HepG2 (cell line): ENCODE results near the gene NCOA3. TPM values are rescaled to one million over a fixed set of nuclear protein-coding genes. Genes with fewer than 3 reads are reported as not detected.
A peak's percentile ranks its signal among the peaks of the same experiment; 100 is the strongest.

Experiments used
- CC2D1A ChIP-seq: sonication (generic); formaldehyde crosslinking; IDR thresholded peaks from 2 replicates; pipeline ENCODE4 v1.8.1; 2023; ENCODE audit warnings: mild to moderate bottlenecking, missing genetic modification reagents
- CEBPG ChIP-seq: IDR thresholded peaks from 2 replicates; pipeline ENCODE4 v1.6.1; 2016
- CREM ChIP-seq, 2 experiments: sonication (generic) in 1 of 2; formaldehyde crosslinking in 1 of 2; IDR thresholded peaks; 2 replicates each; pipeline versions ENCODE4 v1.4.0 to v1.6.1; 2016 to 2020; ENCODE audit warnings: antibody characterized with exemption in 1 of 2, mild to moderate bottlenecking in 1 of 2, missing genetic modification reagents in 1 of 2
- DBP ChIP-seq: sonication (generic); formaldehyde crosslinking; IDR thresholded peaks from 2 replicates; pipeline ENCODE4 v1.4.0; 2020; ENCODE audit warnings: missing genetic modification reagents; ENCODE audit errors: not compliant biosample characterization
- FOSL2 ChIP-seq: sonication (generic); formaldehyde crosslinking; IDR thresholded peaks from 2 replicates; pipeline ENCODE4 v1.4.0; 2020; ENCODE audit warnings: missing genetic modification reagents
- GMEB1 ChIP-seq: sonication (generic); formaldehyde crosslinking; IDR thresholded peaks from 2 replicates; pipeline ENCODE4 v1.5.1; 2020; ENCODE audit warnings: missing genetic modification reagents, mild to moderate bottlenecking, borderline replicate concordance
- KLF13 ChIP-seq: sonication (generic); formaldehyde crosslinking; IDR thresholded peaks from 2 replicates; pipeline ENCODE4 v1.4.0; 2020; ENCODE audit warnings: mild to moderate bottlenecking, missing genetic modification reagents
- MYPOP ChIP-seq: sonication (generic); formaldehyde crosslinking; IDR thresholded peaks from 2 replicates; pipeline ENCODE4 v1.8.1; 2023; ENCODE audit warnings: mild to moderate bottlenecking, moderate library complexity, missing genetic modification reagents
- NR2F6 ChIP-seq, 2 experiments: IDR thresholded peaks; 2 replicates each; pipeline ENCODE4 v1.6.1; 2016; ENCODE audit warnings: antibody characterized with exemption in 1 of 2, mild to moderate bottlenecking in 1 of 2
- PHF21A ChIP-seq: sonication (generic); formaldehyde crosslinking; IDR thresholded peaks from 2 replicates; pipeline ENCODE4 v1.5.0; 2020; ENCODE audit warnings: mild to moderate bottlenecking, missing genetic modification reagents
- TGIF2 ChIP-seq: IDR thresholded peaks from 2 replicates; pipeline ENCODE4 v1.6.1; 2016; ENCODE audit warnings: control low read depth, missing compliant biosample characterization
- ZNF235 ChIP-seq: sonication (generic); formaldehyde crosslinking; IDR thresholded peaks from 2 replicates; pipeline ENCODE4 v1.8.1; 2023; ENCODE audit warnings: mild to moderate bottlenecking, missing genetic modification reagents, borderline replicate concordance
- ZNF367 ChIP-seq: sonication (generic); formaldehyde crosslinking; IDR thresholded peaks from 2 replicates; pipeline ENCODE4 v1.4.0; 2020; ENCODE audit warnings: missing genetic modification reagents, borderline replicate concordance
- ZNF530 ChIP-seq: sonication (generic); formaldehyde crosslinking; IDR thresholded peaks from 2 replicates; pipeline ENCODE4 v1.5.0; 2020; ENCODE audit warnings: low read depth, mild to moderate bottlenecking, missing genetic modification reagents
- ZNF547 ChIP-seq: sonication (generic); formaldehyde crosslinking; IDR thresholded peaks from 2 replicates; pipeline ENCODE4 v1.5.1; 2020; ENCODE audit warnings: mild to moderate bottlenecking, missing genetic modification reagents
- ZNF607 ChIP-seq: sonication (generic); formaldehyde crosslinking; IDR thresholded peaks from 2 replicates; pipeline ENCODE4 v1.5.1; 2020; ENCODE audit warnings: missing genetic modification reagents, mild to moderate bottlenecking, borderline replicate concordance
- polyA plus RNA-seq, 8 experiments: library from polyadenylated mRNA; depleted of rRNA in 3 of 8; stranded (reverse) in 7 of 8; unstranded in 1 of 8; fragments of >200 nt; fragmentation: Illumina TruSeq in 4 of 8; extraction: Trizol in 4 of 8; gene quantifications; 2 replicates each; pipeline versions ENCODE4 v1.2.1 to v1.2.3, GENCODE V29; 2011 to 2016; ENCODE audit warnings: low read depth in 4 of 8, missing spikeins in 1 of 8, mixed read lengths in 1 of 8; ENCODE audit not compliant: insufficient read depth in 1 of 8
- total RNA-seq, 5 experiments: library from RNA; depleted of rRNA; stranded (reverse); fragments of >200 nt; fragmentation: Illumina TruSeq; extraction: Trizol; gene quantifications; 2 replicates each; pipeline ENCODE4 v1.2.3, GENCODE V29; 2016; ENCODE audit warnings: low read depth in 1 of 5
- TF ChIP-seq, protein P1 (sequence below): sonication (generic); formaldehyde crosslinking; IDR thresholded peaks from 2 replicates; pipeline ENCODE4 v1.4.0; 2020; ENCODE audit warnings: missing genetic modification reagents
- TF ChIP-seq, protein P2 (sequence below): sonication (generic); formaldehyde crosslinking; IDR thresholded peaks from 2 replicates; pipeline ENCODE4 v1.8.0; 2022; ENCODE audit warnings: mild to moderate bottlenecking, missing genetic modification reagents, moderate library complexity
- TF ChIP-seq, protein P3 (sequence below): sonication (generic); formaldehyde crosslinking; IDR thresholded peaks from 2 replicates; pipeline ENCODE4 v1.5.1; 2020; ENCODE audit warnings: mild to moderate bottlenecking, moderate library complexity, missing genetic modification reagents

The NCOA3 gene
- total and polyA plus RNA-seq, 2 of the 13 experiments (the other 11 are each of a cell fraction or from before 2014, with no cell fraction given), result 35.0 to 56.8 TPM

- TF ChIP-seq, protein P1, sequence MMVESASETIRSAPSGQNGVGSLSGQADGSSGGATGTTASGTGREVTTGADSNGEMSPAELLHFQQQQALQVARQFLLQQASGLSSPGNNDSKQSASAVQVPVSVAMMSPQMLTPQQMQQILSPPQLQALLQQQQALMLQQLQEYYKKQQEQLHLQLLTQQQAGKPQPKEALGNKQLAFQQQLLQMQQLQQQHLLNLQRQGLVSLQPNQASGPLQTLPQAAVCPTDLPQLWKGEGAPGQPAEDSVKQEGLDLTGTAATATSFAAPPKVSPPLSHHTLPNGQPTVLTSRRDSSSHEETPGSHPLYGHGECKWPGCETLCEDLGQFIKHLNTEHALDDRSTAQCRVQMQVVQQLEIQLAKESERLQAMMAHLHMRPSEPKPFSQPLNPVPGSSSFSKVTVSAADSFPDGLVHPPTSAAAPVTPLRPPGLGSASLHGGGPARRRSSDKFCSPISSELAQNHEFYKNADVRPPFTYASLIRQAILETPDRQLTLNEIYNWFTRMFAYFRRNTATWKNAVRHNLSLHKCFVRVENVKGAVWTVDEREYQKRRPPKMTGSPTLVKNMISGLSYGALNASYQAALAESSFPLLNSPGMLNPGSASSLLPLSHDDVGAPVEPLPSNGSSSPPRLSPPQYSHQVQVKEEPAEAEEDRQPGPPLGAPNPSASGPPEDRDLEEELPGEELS (CRISPR knock-in tag), result peak; percentile 21; the same call in 1 of the 2 replicates
- 0 out of 2 replicates have a peak, but pooled peaks have one; percentile 31 for TF ChIP-seq ZNF607
- TF ChIP-seq DBP (CRISPR knock-in tag), result peak; percentile 17
- peak; percentile 67 for TF ChIP-seq CEBPG
- TF ChIP-seq CREM (IDR thresholded peaks at IDR 0.05), result peak; percentile 23; the same call in 1 of the 2 replicates
- TF ChIP-seq CREM (CRISPR knock-in tag; IDR thresholded peaks at IDR 0.05), result no peak
- TF ChIP-seq, protein P2, sequence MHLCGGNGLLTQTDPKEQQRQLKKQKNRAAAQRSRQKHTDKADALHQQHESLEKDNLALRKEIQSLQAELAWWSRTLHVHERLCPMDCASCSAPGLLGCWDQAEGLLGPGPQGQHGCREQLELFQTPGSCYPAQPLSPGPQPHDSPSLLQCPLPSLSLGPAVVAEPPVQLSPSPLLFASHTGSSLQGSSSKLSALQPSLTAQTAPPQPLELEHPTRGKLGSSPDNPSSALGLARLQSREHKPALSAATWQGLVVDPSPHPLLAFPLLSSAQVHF (CRISPR knock-in tag), result no peak
- 0 out of 2 replicates have a peak, but pooled peaks have one; percentile 45 for TF ChIP-seq CC2D1A (CRISPR knock-in tag)
- TF ChIP-seq TGIF2 (CRISPR knock-in tag), result peak; percentile 47; the same call in 1 of the 2 replicates
- TF ChIP-seq ZNF530 (CRISPR knock-in tag), result no peak
- peak; percentile 9 for TF ChIP-seq PHF21A
- peak; percentile 4; the same call in 1 of the 2 replicates for TF ChIP-seq FOSL2 (CRISPR knock-in tag)
- 0 out of 2 replicates have a peak, but pooled peaks have one; percentile 21 for TF ChIP-seq GMEB1 (CRISPR knock-in tag)
- TF ChIP-seq ZNF547 (CRISPR knock-in tag), result peak; percentile 47; the same call in 1 of the 2 replicates
- no peak for TF ChIP-seq KLF13 (CRISPR knock-in tag)
- TF ChIP-seq, protein P3, sequence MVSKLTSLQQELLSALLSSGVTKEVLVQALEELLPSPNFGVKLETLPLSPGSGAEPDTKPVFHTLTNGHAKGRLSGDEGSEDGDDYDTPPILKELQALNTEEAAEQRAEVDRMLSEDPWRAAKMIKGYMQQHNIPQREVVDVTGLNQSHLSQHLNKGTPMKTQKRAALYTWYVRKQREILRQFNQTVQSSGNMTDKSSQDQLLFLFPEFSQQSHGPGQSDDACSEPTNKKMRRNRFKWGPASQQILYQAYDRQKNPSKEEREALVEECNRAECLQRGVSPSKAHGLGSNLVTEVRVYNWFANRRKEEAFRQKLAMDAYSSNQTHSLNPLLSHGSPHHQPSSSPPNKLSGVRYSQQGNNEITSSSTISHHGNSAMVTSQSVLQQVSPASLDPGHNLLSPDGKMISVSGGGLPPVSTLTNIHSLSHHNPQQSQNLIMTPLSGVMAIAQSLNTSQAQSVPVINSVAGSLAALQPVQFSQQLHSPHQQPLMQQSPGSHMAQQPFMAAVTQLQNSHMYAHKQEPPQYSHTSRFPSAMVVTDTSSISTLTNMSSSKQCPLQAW, result peak; percentile 64; the same call in 1 of the 2 replicates
- 0 out of 2 replicates have a peak, but pooled peaks have one; percentile 29 for TF ChIP-seq MYPOP (CRISPR knock-in tag)
- TF ChIP-seq ZNF367, result peak; percentile 98
- TF ChIP-seq ZNF235 (CRISPR knock-in tag), result no peak
- no peak for TF ChIP-seq NR2F6 (IDR thresholded peaks at IDR 0.05)
- TF ChIP-seq NR2F6 (CRISPR knock-in tag; IDR thresholded peaks at IDR 0.05), result no peak
Observed at GRCh38 chr20:47502271-47503239, 868 bp downstream of the NCOA3 start (continued).
